ENCODE data around the gene PRKCA. TPM values are rescaled to one million over a fixed set of nuclear protein-coding genes. Genes with fewer than 3 reads are reported as not detected.

The PRKCA gene
- total RNA-seq, 1 experiment from 2014 or later, result 22.6 TPM

- Histone ChIP-seq H3K4me2 (ENCODE audit: low read length) (no peak overlapping the region), H3K9me3 (ENCODE audit: low read length) (no peaks in the 10 kb centered on the region), H4K20me1 (ENCODE audit: low read length) (no peaks in the 10 kb centered on the region), H3K4me1 (ENCODE audit: insufficient read depth, low read length) (peaks cover 21% of the 10 kb centered on the region), H3K9me2 (replicated peaks; ENCODE audit: low read length) (no peaks in the 10 kb centered on the region), H3K27me3 (ENCODE audit: low read length) (no peaks in the 10 kb centered on the region), H3K4me3 (ENCODE audit: low read length) (no peak overlapping the region), H3F3A (ENCODE audit: low read length, unreplicated experiment) (no peaks in the 10 kb centered on the region), H3K79me2 (ENCODE audit: low read length) (no peaks in the 10 kb centered on the region), H3K27ac (ENCODE audit: low read length) (no peak overlapping the region), H3K9ac (ENCODE audit: low read length) (no peak overlapping the region), H2AFZ (ENCODE audit: low read length) (no peak overlapping the region), H3K36me3 (ENCODE audit: low read depth, low read length) (no peaks in the 10 kb centered on the region)
- ATAC-seq, result no peak
- intact Hi-C loops (cut with micrococcal nuclease), result loop anchor here (5.0 kb wide), 1 partner anchor 209 kb away; no protein-coding TSS in a partner anchor
- no peak for DNase-seq
- no TSS peak for BruUV-seq (replicated peaks)
- POLR2A ChIA-PET (ENCODE audit: unreplicated experiment), result no interaction called here
- TF ChIP-seq CTCF (conservative IDR thresholded peaks at IDR 0.05; ENCODE audit: low read depth, low read length) (no peak), EZH2 (IDR thresholded peaks at IDR 0.05; ENCODE audit: low read length, unreplicated experiment) (no peak), EZH2phosphoT487 (IDR thresholded peaks at IDR 0.05; ENCODE audit: borderline replicate concordance, low read length) (no peak)
- CTCF ChIA-PET, result no interaction called here
These were observed 368.7 kb downstream of the PRKCA start for GRCh38 chr17:66671156-66671555.

GRCh38 chr17:66673668-66674276 is 371.4 kb downstream of the PRKCA start:
- Histone ChIP-seq H3K79me2 (ENCODE audit: low read length) (no peaks in the 10 kb centered on the region), H3K27me3 (ENCODE audit: low read length) (no peaks in the 10 kb centered on the region), H3K4me1 (ENCODE audit: insufficient read depth, low read length) (peaks cover 42% of the 10 kb centered on the region), H3K9ac (ENCODE audit: low read length) (no peak overlapping the region), H3K9me3 (ENCODE audit: low read length) (no peaks in the 10 kb centered on the region), H3K9me2 (replicated peaks; ENCODE audit: low read length) (no peaks in the 10 kb centered on the region), H3K4me3 (ENCODE audit: low read length) (no peak overlapping the region), H3K27ac (ENCODE audit: low read length) (no peak overlapping the region), H3K4me2 (ENCODE audit: low read length) (peak overlapping the region; percentile 5; the same call in 1 of the 2 replicates), H4K20me1 (ENCODE audit: low read length) (no peaks in the 10 kb centered on the region), H2AFZ (ENCODE audit: low read length) (0 out of 2 replicates have a peak overlapping the region, but pooled peaks have one; percentile 4), H3F3A (ENCODE audit: low read length, unreplicated experiment) (peaks cover 4% of the 10 kb centered on the region), H3K36me3 (ENCODE audit: low read depth, low read length) (no peaks in the 10 kb centered on the region)
- DNase-seq (peak; percentile 92), ATAC-seq (peak; percentile 32)
- POLR2A ChIA-PET (ENCODE audit: unreplicated experiment), result interaction anchor here (0.5 to 0.6 kb wide), 3 partner anchors 83 to 536 kb away, joined by 3 to 4 read pairs (median 3); no protein-coding TSS in a partner anchor
- no TSS peak for BruUV-seq (replicated peaks)
- CTCF ChIA-PET, result interaction anchor here (0.5 to 1.1 kb wide), 17 partner anchors 11 to 1199 kb away, joined by 3 to 7 read pairs (median 3); partner anchors contain the start of gene PRKCA
- TF ChIP-seq CTCF (conservative IDR thresholded peaks at IDR 0.05; ENCODE audit: low read depth, low read length) (peak; percentile 97), EZH2 (IDR thresholded peaks at IDR 0.05; ENCODE audit: low read length, unreplicated experiment) (no peak)
- intact Hi-C loops (cut with micrococcal nuclease), result loop anchor here (1.0 to 5.0 kb wide), 5 partner anchors 48 to 473 kb away; no protein-coding TSS in a partner anchor
